Bronchial epithelial cell (primary cell): Measurements from ENCODE around the gene EPN2. TPM values are rescaled to one million over a fixed set of nuclear protein-coding genes. Genes with fewer than 3 reads are reported as not detected.

ENCODE experiments used
- DNase-seq: peaks from one replicate; pipeline ENCODE4 v3.0.0-alpha.2; 2010; ENCODE audit warnings: low read depth
- FAIRE-seq: peaks from 2 replicates; lab custom pipeline; 2011; peaks lifted over from hg19 to GRCh38; lab: Jason Lieb, UNC
- H3K27me3 ChIP-seq: 2 replicates; pipeline ENCODE4 v1.5.1; 2011; ENCODE audit warnings: low read length; ENCODE audit not compliant: control insufficient read depth, insufficient read depth
- H3K36me3 ChIP-seq: 2 replicates; pipeline ENCODE4 v1.5.1; 2011; ENCODE audit warnings: low read length; ENCODE audit not compliant: control insufficient read depth, insufficient read depth
- H3K4me3 ChIP-seq: 2 replicates; pipeline ENCODE4 v1.5.1; 2011; ENCODE audit warnings: mild to moderate bottlenecking, low read depth, low read length, control low read depth
- total RNA-seq: library from RNA; depleted of rRNA; stranded (reverse); fragments of >200 nt; gene quantifications from 2 replicates; pipeline ENCODE4 v1.2.1, GENCODE V29; 2014
- TF ChIP-seq, protein P1 (sequence below): IDR thresholded peaks from 2 replicates; pipeline ENCODE4 v1.5.1; 2011; ENCODE audit warnings: mild to moderate bottlenecking, moderate library complexity, low read length, control low read depth, inconsistent platforms; ENCODE audit not compliant: insufficient read depth, severe bottlenecking

EPN2 gene
- total RNA-seq, 1 donor from 2014 or later, result 13.7 TPM

DNA sequence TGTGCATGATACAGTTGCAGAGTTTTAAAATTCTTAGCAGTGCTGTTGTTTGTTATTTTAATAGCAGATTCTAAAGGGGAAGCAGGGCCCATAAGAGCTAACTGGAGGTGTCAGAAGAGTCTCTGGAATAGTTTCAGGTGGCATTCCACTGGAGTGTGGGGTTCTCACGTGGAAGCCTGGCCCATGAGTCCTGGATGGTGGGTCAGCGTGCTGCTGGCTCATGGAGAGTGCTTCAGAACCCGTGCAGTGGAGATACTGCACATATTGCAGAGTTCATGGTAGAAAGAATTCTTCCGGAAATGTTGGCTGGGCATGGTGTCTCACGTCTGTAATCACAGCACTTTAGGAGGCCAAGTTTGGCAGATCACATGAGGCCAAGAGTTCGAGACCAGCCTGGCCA is 81.4 kb downstream of the EPN2 start:
- TF ChIP-seq, protein P1, sequence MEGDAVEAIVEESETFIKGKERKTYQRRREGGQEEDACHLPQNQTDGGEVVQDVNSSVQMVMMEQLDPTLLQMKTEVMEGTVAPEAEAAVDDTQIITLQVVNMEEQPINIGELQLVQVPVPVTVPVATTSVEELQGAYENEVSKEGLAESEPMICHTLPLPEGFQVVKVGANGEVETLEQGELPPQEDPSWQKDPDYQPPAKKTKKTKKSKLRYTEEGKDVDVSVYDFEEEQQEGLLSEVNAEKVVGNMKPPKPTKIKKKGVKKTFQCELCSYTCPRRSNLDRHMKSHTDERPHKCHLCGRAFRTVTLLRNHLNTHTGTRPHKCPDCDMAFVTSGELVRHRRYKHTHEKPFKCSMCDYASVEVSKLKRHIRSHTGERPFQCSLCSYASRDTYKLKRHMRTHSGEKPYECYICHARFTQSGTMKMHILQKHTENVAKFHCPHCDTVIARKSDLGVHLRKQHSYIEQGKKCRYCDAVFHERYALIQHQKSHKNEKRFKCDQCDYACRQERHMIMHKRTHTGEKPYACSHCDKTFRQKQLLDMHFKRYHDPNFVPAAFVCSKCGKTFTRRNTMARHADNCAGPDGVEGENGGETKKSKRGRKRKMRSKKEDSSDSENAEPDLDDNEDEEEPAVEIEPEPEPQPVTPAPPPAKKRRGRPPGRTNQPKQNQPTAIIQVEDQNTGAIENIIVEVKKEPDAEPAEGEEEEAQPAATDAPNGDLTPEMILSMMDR, result no peak
- Histone ChIP-seq H3K36me3 (peaks cover 17% of the 10 kb centered on the region), H3K27me3 (no peaks in the 10 kb centered on the region), H3K4me3 (no peak overlapping the region)
- FAIRE-seq (no peak), DNase-seq (no peak)

DNA sequence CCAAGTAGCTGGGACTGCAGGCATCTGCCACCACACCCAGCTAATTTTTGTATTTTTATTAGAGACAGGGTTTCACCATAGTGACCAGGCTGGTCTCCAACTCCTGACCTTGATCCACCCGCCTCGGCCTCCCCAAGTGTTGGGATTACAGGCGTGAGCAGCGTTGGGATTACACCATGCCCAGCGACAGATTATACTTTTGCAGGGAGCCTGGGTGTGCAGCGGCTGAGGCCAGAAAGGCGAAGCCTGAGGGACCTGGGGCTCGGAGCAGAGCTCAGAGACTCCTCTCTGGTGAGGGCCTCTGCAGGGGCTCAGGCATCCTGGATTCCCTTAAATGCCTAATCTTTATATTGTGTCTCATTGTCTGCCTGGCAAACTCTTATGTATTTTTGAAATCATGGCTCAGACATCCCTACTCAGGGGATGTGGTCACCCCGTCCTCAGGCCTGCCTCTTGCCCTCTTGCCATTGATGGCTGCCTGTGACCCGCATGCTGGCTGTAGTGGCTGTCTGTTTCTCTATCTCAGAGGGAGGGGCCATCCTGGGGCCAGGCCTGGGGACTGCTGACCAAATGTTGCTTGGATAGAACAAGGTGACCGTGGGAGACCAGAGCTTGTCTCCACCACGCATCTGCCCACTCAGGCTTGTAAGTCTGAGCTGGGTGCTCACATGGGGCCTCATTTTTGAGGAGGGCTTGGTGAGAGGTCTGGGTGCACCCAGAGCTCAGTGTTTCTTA is 82.8 kb downstream of the EPN2 start:
- H3K4me3 ChIP-seq, result no peak overlapping the region
- TF ChIP-seq, protein P1, result no peak
- no peaks in the 10 kb centered on the region for H3K27me3 ChIP-seq
- no peak for FAIRE-seq
- H3K36me3 ChIP-seq, result peaks cover 11% of the 10 kb centered on the region
- no peak for DNase-seq

DNA sequence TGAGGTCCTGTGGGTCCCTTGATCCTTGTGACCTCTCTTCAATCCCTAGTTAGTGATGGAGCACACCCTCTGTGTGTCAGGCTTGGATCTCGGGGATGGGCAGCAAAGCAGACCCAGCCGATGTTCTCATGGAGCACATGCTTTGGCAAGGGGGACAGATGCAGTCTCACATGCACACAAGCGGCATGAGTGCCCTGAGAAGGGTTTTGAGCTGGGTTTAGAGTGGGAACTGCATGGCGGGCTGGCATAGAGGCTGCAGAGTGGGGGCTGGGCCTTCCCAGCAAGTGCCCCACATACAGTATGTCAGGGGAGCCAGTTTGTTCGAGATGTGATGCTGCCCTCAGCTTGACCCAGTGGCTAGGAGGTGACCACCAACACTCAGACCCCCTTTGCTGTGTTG is 83.7 kb downstream of the EPN2 start:
- FAIRE-seq, result no peak
- TF ChIP-seq, protein P1, result no peak
- Histone ChIP-seq H3K4me3 (no peak overlapping the region), H3K27me3 (no peaks in the 10 kb centered on the region), H3K36me3 (peaks cover 8% of the 10 kb centered on the region)
- no peak for DNase-seq

DNA sequence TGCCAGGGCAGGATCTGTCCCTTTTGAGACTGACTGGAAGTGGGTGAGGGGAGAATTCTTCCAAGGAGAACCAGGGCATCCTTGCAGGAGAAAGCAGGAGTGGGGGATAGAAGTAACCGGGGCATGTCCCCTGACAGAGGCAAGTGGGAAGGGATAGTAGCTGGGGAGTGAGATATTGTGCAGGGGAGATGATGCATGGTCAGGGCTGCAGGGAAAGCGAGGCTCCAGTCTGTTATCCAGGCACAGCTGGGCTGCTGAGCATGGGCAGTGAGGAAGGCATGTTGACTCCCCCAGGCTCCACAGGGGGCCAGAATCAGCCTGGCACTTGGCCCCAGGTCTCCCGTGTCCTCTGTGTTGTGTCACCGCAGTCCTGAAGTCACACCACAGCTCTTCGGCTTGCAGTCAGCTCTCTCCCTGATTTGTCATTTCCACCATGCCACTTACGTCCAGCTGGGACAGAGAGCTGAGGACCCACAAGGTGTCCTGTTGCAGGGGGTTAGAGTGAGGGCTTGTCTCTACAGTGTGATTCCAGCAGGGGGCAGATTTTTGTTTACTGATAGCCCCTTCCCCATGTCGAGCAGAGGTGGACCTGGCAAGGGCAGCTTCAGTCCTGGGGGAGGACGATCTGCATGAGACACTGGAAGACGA is 84.4 kb downstream of the EPN2 start:
- FAIRE-seq (no peak), DNase-seq (no peak)
- Histone ChIP-seq H3K27me3 (no peaks in the 10 kb centered on the region), H3K4me3 (no peak overlapping the region), H3K36me3 (peaks cover 8% of the 10 kb centered on the region)
- TF ChIP-seq, protein P1, result no peak

DNA sequence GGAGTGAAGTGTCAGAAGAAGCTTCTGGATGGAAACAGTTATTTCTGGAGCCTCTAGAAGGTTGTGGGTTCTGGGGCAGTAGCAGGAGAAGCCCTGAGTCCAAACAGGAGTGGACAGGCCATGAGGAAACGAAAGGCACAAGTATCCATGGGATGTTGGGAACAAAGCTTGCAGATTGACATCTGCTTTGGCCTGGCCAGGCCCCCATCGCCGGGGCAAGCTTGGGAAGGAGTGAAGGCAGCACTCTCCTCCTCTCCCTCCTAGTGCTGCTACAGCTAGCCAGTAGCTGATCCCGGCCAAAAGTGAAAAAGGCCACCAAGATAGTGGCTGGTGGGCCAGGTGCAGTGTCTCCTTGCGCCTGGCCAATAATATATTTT is 85.0 kb downstream of the EPN2 start:
- peaks cover 8% of the 10 kb centered on the region for H3K36me3 ChIP-seq
- TF ChIP-seq, protein P1, result no peak
- FAIRE-seq (no peak), DNase-seq (no peak)
- no peaks in the 10 kb centered on the region for H3K27me3 ChIP-seq
- no peak overlapping the region for H3K4me3 ChIP-seq

DNA sequence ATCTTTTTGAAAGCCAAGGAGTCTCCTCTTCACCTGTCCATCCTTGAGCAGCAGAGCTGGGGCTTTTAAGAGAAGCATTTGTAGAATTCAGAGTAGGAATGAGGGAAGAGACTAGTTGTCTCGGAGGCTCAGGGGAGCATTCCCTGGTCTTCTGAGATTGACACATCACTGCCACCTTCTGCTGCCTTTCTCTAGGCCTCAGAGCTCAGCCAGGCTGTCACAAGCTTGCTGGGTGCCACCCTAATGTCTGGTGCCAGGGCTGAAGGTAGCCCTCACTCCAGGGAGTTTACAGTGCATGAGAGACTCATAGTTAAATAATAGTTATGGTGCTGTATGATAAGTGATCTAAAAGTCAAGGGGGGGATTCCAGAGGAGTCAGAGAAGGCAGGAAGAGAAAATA is 85.7 kb downstream of the EPN2 start:
- H3K27me3 ChIP-seq, result no peaks in the 10 kb centered on the region
- H3K4me3 ChIP-seq, result no peak overlapping the region
- no peak for FAIRE-seq

More for the DNA sequence above, 85.7 kb downstream of the EPN2 start:
- no peak for DNase-seq
- TF ChIP-seq, protein P1, result no peak
- H3K36me3 ChIP-seq, result peaks cover 6% of the 10 kb centered on the region
